K562 (cell line): ENCODE measurements around the gene NT5C. TPM values are rescaled to one million over a fixed set of nuclear protein-coding genes. Genes with fewer than 3 reads are reported as not detected.

Experiments used
- CTBP1 ChIP-seq: fragments of 450-650 bp; IDR thresholded peaks from 2 replicates; pipeline ENCODE4 v1.6.1; 2016; ENCODE audit warnings: borderline replicate concordance
- GTF2A2 ChIP-seq: IDR thresholded peaks from 2 replicates; pipeline ENCODE4 v1.6.1; 2016; ENCODE audit warnings: mild to moderate bottlenecking, missing genetic modification characterization, missing compliant biosample characterization
- HIVEP1 ChIP-seq: fragments of 250-450 bp; sonication (Bioruptor Pico); IDR thresholded peaks from 2 replicates; pipeline ENCODE4 v1.4.0; 2020; ENCODE audit warnings: mild to moderate bottlenecking
- MAZ ChIP-seq, 2 experiments: fragments of 450-650 bp in 1 of 2; sonication (generic) in 1 of 2; formaldehyde crosslinking; IDR thresholded peaks in 1 of 2; conservative IDR thresholded peaks in 1 of 2; 2 replicates each; pipeline versions ENCODE4 v1.4.0 to v1.5.0; 2020; ENCODE audit warnings: mild to moderate bottlenecking in 1 of 2, missing genetic modification reagents in 1 of 2
- MYNN ChIP-seq, 2 experiments: sonication (generic); formaldehyde crosslinking in 1 of 2; IDR thresholded peaks; 2 replicates each; pipeline versions ENCODE4 v1.5.0 to v1.6.1; 2016 to 2020; ENCODE audit warnings: antibody characterized with exemption in 1 of 2, missing genetic modification reagents in 1 of 2
- NBN ChIP-seq: fragments of 450-650 bp; IDR thresholded peaks from 2 replicates; pipeline ENCODE4 v1.6.1; 2016; ENCODE audit warnings: low read depth, mild to moderate bottlenecking
- RBBP5 ChIP-seq: fragments of 200-600 bp; sonication (generic); IDR thresholded peaks from 2 replicates; pipeline ENCODE4 v1.6.1; 2012; ENCODE audit warnings: borderline replicate concordance, mild to moderate bottlenecking, low read length, control low read depth, inconsistent platforms; ENCODE audit not compliant: insufficient read depth, poor library complexity, severe bottlenecking
- RBFOX2 ChIP-seq: fragments of 200-400 bp; formaldehyde crosslinking; IDR thresholded peaks from 2 replicates; pipeline ENCODE4 v1.6.1; 2017; ENCODE audit warnings: low read depth, mild to moderate bottlenecking, low read length, moderate library complexity
- RFX5 ChIP-seq: IDR thresholded peaks from 2 replicates; pipeline ENCODE4 v1.6.1; 2011; ENCODE audit warnings: low read depth, mild to moderate bottlenecking, improper control_type of control experiment, low read length
- ZBTB7A ChIP-seq: IDR thresholded peaks from 2 replicates; pipeline ENCODE4 v1.6.1; 2011; ENCODE audit warnings: low read depth, mild to moderate bottlenecking, low read length, moderate library complexity, borderline replicate concordance; ENCODE audit not compliant: control insufficient read depth
- ZNF197 ChIP-seq: fragments of 200-800 bp; sonication (Bioruptor generic); IDR thresholded peaks from 2 replicates; pipeline ENCODE4 v1.6.1; 2016; ENCODE audit warnings: low read depth, missing genetic modification characterization, missing compliant biosample characterization
- ZNF212 ChIP-seq: fragments of 450-650 bp; formaldehyde crosslinking; IDR thresholded peaks from 2 replicates; pipeline ENCODE4 v1.4.0; 2020; ENCODE audit warnings: mild to moderate bottlenecking
- ZNF589 ChIP-seq: fragments of 200-800 bp; sonication (Bioruptor generic); IDR thresholded peaks from 2 replicates; pipeline ENCODE4 v1.6.1; 2016; ENCODE audit warnings: low read depth, missing genetic modification characterization, missing compliant biosample characterization
- polyA plus RNA-seq, 8 experiments: library from polyadenylated mRNA; depleted of rRNA in 4 of 8; stranded (reverse) in 5 of 8; unstranded in 3 of 8; fragments of >200 nt; fragmentation: Nextera tagmentation in 2 of 8; fragmentation: Illumina TruSeq in 1 of 8; extraction: Ambion mirVana in 2 of 8; extraction: Trizol in 1 of 8; gene quantifications; 2 replicates each; pipeline versions ENCODE4 v1.2.1 to v1.2.3, GENCODE V29; 2011 to 2014; ENCODE audit warnings: inconsistent platforms in 1 of 8, missing spikeins in 1 of 8
- total RNA-seq, 7 experiments: library from RNA; depleted of rRNA in 6 of 7; stranded (reverse); fragments of >200 nt in 6 of 7; fragmentation: Illumina TruSeq in 2 of 7; extraction: Trizol in 2 of 7; gene quantifications; 2 replicates each; pipeline versions ENCODE4 v1.2.1 to v1.2.3, GENCODE V29; 2011 to 2021; ENCODE audit warnings: low replicate concordance in 1 of 7
- TF ChIP-seq, protein P1 (sequence below), 3 experiments: fragments of 200-800 bp in 1 of 3; sonication (Bioruptor generic) in 1 of 3; sonication (generic) in 1 of 3; formaldehyde crosslinking in 1 of 3; IDR thresholded peaks; 2 replicates each; pipeline versions ENCODE4 v1.6.1 to v1.8.0; 2016 to 2022; ENCODE audit warnings: mild to moderate bottlenecking in 2 of 3, missing compliant biosample characterization in 2 of 3, missing genetic modification characterization in 2 of 3, missing genetic modification reagents in 1 of 3
- TF ChIP-seq, protein P2 (sequence below), 2 experiments: fragments of 450-650 bp in 1 of 2; sonication (generic) in 1 of 2; formaldehyde crosslinking in 1 of 2; IDR thresholded peaks; 2 replicates each; pipeline versions ENCODE4 v1.7.1 to v1.9.0; 2016 to 2022; ENCODE audit warnings: inconsistent platforms in 1 of 2, mild to moderate bottlenecking in 1 of 2, missing genetic modification reagents in 1 of 2

The NT5C gene
- total and polyA plus RNA-seq, 9 of the 15 experiments (the other 6 are each of a cell fraction or from before 2014, with no cell fraction given) = 2.9 to 205 (median 45.0) TPM

DNA sequence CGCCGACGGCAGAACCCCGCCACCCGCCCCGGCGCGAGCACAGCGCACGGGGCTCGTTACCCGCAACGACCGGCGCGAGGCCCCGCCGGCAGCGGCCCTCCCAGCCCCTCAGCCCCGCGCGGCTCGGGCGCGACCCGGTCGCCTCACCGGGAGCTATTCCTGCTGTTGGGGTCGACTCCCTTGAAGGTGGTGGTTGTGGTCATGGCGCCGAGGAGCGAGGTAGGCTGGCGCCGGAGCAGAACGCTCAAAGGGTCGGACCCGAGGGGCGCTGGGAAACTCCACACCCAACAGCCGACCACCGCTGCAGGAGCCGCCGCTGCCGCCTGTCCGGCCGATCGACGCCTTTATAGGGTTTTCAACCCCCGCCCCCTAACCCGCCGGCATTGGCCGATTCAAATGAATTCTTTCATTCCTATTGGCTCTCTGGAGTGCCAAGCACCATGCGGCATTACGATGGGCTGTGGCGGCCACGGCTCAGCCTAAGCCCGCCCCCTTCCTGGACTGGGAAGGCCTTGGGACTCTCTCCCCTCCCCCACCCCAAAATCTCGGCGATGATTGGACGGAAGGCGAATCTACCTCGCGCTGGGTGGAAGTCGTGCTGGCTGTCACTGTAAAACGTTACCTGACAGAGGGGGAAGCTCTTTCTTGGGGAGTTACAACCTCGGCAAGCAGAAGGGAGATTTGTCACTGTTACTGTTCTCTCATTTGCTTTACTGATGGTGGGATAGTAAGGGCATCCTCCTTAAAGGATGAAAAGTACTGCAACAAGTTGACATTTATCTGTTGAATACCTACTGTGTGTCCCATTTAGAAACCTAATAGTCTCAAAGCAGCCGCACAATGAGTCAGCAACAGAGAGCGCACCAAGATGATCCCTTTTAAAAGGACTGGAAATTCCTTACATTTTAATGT, 22.9 kb upstream of the NT5C start, which contains the start of gene JPT1 (continued):
- TF ChIP-seq, protein P1, sequence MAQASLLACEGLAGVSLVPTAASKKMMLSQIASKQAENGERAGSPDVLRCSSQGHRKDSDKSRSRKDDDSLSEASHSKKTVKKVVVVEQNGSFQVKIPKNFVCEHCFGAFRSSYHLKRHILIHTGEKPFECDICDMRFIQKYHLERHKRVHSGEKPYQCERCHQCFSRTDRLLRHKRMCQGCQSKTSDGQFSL (CRISPR knock-in tag; IDR thresholded peaks at IDR 0.05) = peak; percentile 47; the same call in 1 of the 2 replicates
- TF ChIP-seq, protein P1 (tag; IDR thresholded peaks at IDR 0.05) = no peak
- peak; percentile 89 for TF ChIP-seq ZBTB7A
- peak; percentile 96 for TF ChIP-seq GTF2A2 (tag)
- TF ChIP-seq, protein P2, sequence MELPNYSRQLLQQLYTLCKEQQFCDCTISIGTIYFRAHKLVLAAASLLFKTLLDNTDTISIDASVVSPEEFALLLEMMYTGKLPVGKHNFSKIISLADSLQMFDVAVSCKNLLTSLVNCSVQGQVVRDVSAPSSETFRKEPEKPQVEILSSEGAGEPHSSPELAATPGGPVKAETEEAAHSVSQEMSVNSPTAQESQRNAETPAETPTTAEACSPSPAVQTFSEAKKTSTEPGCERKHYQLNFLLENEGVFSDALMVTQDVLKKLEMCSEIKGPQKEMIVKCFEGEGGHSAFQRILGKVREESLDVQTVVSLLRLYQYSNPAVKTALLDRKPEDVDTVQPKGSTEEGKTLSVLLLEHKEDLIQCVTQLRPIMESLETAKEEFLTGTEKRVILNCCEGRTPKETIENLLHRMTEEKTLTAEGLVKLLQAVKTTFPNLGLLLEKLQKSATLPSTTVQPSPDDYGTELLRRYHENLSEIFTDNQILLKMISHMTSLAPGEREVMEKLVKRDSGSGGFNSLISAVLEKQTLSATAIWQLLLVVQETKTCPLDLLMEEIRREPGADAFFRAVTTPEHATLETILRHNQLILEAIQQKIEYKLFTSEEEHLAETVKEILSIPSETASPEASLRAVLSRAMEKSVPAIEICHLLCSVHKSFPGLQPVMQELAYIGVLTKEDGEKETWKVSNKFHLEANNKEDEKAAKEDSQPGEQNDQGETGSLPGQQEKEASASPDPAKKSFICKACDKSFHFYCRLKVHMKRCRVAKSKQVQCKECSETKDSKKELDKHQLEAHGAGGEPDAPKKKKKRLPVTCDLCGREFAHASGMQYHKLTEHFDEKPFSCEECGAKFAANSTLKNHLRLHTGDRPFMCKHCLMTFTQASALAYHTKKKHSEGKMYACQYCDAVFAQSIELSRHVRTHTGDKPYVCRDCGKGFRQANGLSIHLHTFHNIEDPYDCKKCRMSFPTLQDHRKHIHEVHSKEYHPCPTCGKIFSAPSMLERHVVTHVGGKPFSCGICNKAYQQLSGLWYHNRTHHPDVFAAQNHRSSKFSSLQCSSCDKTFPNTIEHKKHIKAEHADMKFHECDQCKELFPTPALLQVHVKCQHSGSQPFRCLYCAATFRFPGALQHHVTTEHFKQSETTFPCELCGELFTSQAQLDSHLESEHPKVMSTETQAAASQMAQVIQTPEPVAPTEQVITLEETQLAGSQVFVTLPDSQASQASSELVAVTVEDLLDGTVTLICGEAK (IDR thresholded peaks at IDR 0.05) = peak; percentile 58; the same call in 1 of the 2 replicates
- TF ChIP-seq, protein P2 (CRISPR knock-in tag; IDR thresholded peaks at IDR 0.05) = no peak
- TF ChIP-seq CTBP1 = peak; percentile 54
- 0 out of 2 replicates have a peak, but pooled peaks have one; percentile 79 for TF ChIP-seq ZNF212
- no peak for TF ChIP-seq ZNF589
- peak; percentile 76 for TF ChIP-seq NBN
- peak; percentile 100 for TF ChIP-seq RBFOX2
- TF ChIP-seq ZNF197 (CRISPR knock-in tag) = no peak
- peak; percentile 64 to 88 for TF ChIP-seq MAZ (CRISPR knock-in tag; conservative IDR thresholded peaks at IDR 0.05 in 1 of 2, IDR thresholded peaks at IDR 0.05 in 1 of 2)
- no peak for TF ChIP-seq RFX5
- TF ChIP-seq RBBP5 = peak; percentile 93
- TF ChIP-seq MYNN (IDR thresholded peaks at IDR 0.05) = peak; percentile 12; the same call in 1 of the 2 replicates
- no peak for TF ChIP-seq MYNN (CRISPR knock-in tag; IDR thresholded peaks at IDR 0.05)
- TF ChIP-seq HIVEP1 (CRISPR knock-in tag) = no peak
